Fibroblast of the conjunctiva (primary cell): ENCODE results near the gene EEF1B2.
A peak's percentile ranks its signal among the peaks of the same experiment; 100 is the strongest.
"Not testable (repeated sequence)": the region's sequence is repeated elsewhere in the genome, so short reads cannot be mapped to it uniquely, and the experiment has no call there.

ENCODE experiments used
- DNase-seq: peaks from one replicate; pipeline ENCODE4 v3.0.0-alpha.2; 2010; ENCODE audit warnings: low read depth

The EEF1B2 gene

GRCh38 chr2:206164261-206164862 lies 4.7 kb downstream of the EEF1B2 start:
- DNase-seq, result no peak

DNA sequence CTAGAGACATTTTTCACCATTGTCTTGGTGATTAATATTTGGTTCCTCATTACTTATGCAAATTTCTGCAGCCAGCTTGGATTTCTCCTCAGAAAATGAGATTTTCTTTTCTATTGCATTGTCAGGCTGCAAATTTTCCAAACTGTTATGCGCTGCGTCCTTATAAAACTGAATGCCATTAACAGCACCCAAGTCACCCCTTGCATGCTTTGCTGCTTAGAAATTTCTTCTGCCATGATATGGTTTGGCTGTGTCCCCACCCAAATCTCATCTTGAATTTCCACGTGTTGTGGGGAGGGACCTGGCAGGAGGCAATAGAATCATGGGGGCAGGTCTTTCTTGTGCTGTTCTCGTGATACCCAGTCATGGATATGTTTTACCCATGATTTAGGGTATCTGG lies 8.5 kb downstream of the EEF1B2 start:
- not testable (repeated sequence) for DNase-seq

DNA sequence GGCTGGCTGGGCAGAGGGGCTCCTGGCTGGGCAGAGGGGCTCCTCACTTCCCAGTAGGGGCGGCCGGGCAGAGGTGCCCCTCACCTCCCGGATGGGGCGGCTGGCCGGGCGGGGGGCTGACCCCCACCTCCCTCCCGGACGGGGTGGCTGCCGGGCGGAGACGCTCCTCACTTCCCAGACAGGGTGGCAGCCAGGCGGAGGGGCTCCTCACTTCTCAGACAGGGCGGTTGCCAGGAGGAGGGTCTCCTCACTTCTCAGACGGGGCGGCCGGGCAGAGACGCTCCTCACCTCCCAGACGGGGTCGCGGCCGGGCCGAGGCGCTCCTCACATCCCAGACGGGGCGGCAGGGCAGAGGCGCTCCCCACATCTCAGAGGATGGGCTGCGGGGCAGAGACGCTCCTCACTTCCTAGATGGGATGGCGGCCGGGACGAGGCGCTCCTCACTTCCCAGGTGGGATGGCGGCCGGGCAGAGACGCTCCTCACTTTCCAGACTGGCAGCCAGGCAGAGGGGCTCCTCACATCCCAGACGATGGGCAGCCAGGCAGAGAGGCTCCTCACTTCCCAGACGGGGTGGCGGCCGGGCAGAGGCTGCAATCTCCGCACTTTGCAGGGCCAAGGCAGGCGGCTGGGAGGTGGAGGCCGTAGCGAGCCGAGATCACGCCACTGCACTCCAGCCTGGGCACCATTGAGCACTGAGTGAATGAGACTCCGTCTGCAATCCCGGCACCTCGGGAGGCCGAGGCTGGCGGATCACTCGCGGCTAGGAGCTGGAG lies 12.1 kb downstream of the EEF1B2 start:
- DNase-seq, result not testable (repeated sequence)

DNA sequence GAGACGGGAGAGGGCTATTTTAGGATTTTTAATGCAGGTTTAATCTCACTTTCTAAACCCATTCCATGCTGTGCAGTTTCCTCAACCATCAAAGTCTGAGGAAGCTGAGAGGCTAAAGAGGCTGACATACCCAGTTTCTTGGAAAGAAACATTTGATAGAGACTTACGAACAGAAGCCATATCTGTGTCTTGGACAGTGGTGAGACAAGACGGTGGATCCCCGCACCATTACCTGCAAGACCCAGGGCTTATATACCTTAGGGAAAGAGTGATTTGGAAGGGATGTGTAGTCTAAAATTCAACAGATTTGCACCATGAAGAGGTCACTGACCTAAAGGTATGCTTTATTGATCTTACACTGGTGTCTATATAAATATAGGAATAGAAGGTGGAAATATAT lies 13.5 kb downstream of the EEF1B2 start:
- DNase-seq, result no peak

- DNase-seq, result no peak
These were observed 16.4 kb downstream of the EEF1B2 start for GRCh38 chr2:206176121-206176520.

DNA sequence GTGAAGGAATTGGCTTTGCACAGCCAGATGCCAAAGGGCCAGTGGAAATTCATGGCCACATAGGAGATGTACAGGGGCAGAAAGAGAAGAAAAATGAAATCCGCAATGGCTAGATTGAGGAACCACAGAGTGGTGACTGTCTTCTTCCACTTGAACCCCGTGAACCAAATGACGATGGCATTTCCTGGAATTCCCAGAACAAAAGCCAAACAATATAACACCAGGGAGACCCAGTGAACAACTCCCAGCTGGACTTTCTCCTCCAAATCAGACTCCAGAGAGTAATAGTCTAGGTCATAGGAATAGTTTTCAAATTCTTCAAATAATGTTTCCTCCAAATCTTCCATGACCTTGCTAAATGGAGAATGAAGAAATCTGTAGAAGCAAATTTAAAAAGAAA lies 17.2 kb downstream of the EEF1B2 start:
- no peak for DNase-seq

GRCh38 chr2:206181526-206181925 lies 21.8 kb downstream of the EEF1B2 start:
- DNase-seq, result not testable (repeated sequence)

DNA sequence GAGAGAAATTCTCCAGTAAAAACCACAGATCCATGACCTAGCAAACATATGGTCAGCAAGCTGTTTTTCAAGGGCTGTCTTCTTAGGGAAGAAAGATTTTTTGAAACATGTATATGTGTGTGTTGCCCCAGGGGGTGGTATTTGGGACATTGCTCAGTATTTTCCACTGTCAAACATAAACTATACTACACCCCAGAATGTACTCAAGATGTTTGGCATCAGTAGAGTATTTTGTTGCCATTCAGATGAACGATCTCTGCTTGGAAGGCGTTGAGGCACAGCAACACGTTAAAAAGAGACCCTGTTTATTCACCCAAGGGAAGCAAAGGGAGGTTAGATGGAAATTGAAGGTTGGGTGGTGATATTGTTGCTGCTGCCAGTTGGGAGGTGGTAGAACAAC lies 30.0 kb downstream of the EEF1B2 start:
- no peak for DNase-seq

DNA sequence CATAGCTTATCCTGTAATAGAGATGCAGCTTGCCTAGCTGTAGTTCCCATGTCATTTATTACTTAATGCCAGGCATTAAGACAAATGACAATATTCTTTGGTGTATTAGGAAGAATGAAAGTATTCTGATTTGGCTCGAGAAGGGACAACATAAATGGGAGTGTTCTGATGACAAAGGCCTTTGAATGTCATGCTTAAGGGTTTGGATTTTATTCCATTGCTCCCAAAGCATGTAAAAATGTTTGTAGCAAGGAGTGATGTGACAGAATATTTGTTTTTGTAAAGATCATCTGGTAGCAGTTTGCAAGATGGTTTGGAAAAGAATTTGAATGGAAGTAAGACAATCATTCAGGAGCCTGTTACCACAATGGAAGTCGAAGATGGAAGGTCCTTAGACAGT lies 30.4 kb downstream of the EEF1B2 start:
- no peak for DNase-seq

GRCh38 chr2:206190689-206191088 lies 31.0 kb downstream of the EEF1B2 start:
- no peak for DNase-seq

DNA sequence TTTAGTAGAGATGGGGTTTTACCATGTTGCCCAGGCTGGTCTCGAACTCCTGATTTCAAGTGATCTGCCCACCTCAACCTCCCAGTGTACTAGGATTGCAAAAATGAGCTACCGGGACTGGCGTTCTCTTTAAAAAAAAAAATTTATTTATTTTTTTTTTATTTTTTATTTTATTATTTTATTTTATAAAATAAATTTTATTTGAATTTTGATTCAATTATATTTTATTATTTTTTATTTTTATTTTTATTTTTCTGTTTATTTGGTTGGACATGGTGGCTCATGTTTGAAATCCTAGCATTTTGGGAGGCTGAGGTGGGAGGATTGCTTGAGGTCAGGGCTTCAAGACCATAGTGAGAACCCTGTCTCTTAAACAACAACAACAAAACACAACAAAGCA lies 32.5 kb downstream of the EEF1B2 start:
- no peak for DNase-seq

DNA sequence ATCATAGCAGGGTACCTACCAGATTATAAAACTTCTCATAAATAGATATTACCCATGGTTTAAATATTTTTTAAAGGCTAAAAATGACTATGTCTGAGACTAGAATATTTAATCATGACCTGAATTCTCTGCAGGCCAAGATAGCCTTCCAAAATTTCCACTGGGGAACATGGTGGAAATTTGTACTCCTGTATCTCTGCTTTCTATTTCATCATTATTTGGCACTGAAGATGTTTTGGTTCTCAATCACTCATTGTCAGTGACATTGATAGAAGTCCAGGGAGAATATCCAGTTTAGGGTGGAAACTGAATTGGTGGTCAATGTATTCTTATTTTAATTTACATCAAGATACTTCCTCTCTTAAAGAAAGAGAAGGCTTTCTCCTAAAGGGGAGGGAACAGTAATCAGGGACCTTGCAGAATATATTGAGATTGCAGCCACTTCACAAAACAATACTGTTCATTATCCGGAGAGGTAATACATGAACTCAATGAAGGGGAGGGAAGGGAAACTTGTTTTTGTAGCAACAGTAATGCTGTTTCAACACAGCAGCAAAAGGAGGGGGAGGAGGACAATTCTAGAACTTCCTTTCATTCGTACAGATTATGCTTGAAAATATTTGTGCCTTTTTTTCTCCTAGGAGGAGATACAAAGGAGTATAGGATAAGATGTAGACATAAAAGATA lies 34.1 kb downstream of the EEF1B2 start:
- no peak for DNase-seq

DNA sequence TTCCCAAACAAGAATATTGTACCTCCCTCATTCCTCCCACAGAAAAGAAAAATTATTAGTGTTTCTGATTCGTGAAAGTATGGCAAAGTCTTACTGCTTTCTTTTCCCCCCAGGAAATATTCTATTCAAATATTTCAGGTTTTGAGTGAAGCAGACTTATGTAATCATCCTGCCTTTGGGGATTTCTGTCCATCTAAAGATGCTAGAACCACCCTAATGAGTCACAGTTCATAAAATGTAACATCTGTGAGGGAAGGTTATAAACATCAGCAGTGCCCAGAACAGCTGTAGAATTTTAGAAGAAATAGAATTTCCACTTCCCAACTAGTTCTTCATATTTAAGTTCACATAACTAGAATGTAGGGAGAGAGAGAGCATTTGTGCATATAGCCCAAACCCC lies 39.0 kb downstream of the EEF1B2 start:
- DNase-seq, result peak; percentile 51

DNA sequence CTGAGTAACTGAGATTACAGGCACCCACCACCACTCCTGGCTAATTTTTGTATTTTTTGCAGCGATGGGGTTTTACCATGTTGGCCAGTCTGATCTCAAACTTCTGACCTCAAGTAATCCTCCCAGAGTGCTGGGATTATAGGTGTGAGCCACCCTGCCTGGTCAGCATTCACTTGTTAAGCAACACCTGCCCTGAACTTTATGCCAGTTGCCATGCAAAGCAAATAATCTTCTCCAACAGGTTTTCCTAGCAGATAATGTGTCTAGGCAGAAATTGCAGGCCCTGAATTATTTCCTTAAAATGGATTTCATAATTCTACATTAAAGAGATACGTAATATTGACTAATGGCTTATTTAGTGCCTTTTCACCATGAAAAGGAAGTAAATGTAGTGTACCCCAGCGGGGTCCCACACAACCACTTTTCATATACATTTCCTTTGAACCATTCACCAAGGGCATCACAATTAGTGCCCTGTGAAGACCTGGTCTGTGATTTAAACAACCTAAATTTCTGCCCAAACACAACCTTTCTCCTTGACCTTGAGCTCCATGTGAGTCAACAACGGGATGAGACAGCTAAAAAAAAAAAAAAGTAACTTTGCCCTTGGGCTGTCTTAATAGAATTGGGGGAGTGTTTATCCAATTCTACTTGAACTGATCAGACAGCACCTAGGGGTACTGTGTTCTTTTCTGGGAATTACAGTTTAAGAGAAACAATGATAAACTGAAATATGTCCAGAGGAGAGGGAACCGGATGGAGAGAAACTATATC lies 41.6 kb downstream of the EEF1B2 start:
- DNase-seq, result no peak

GRCh38 chr2:206202446-206202845 lies 42.8 kb downstream of the EEF1B2 start:
- DNase-seq, result no peak

DNA sequence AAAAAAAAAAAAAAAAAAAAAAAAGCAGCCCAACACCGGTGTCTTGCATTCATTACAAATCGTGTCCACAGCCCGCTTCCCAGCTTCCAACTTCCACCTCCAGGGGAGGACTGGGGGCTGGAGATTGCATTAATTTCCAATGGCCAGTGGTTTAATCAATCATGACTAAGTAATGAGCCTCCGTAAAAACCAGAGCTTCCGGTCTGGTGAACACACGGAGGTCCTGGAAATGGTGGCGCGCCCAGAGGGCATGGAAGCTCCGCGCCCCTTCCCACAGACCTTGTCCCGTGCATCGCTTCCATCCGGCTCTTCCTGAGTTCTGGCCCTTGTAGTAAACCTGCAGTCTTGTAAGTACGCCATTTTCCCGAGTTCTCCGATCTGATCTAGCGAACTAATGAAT lies 43.6 kb downstream of the EEF1B2 start:
- no peak for DNase-seq

DNA sequence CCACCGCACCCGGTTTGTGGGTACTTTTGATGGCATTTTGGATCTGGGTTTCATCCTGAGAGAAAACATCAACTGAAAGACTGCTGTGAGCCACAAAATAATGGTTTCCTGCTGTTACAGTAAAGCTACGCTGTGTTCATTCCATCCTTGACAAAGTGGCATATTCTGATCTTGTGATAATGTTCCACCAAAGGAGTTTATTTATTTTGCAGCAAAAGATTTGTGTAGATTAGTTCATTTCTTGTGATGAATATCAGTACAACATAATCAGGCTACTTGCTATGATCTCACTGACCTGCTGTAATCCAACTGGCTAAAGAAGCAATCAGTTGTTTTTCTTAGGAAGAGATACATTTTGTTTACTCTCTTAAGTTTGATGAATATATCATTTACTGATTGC lies 45.0 kb downstream of the EEF1B2 start:
- no peak for DNase-seq

GRCh38 chr2:206207316-206207715 lies 47.6 kb downstream of the EEF1B2 start:
- DNase-seq, result not testable (repeated sequence)

DNA sequence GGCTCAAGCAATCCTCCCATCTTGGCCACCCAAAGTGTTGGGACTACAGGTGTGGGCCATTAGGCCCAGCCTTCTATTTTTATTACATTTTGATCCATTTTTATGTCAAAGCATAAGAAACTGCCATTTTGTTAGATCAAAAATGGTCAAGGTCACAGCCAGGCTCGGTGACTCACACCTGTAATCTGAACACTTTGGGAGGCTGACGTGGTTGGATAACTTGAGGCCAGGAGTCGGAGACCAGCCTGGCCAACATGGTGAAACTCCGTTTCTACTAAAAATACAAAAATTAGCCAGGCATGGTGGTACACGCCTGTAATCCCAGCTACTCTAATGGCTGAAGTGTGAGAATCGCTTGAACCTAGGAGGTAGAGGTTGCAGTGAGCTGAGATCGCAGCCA lies 49.2 kb downstream of the EEF1B2 start:
- no peak for DNase-seq

- DNase-seq, result peak; percentile 69
These were observed 52.1 kb downstream of the EEF1B2 start for GRCh38 chr2:206211657-206212255.
